T-helper 17 cell (primary cell): ENCODE results near the gene LAMTOR1. TPM values are rescaled to one million over a fixed set of nuclear protein-coding genes. Genes with fewer than 3 reads are reported as not detected.
"Not testable (repeated sequence)": the region's sequence is repeated elsewhere in the genome, so short reads cannot be mapped to it uniquely, and the experiment has no call there.

ENCODE experiments used
- ATAC-seq: fragments of 150-1000 bp; cut with Tn5 transposase; 2 replicates; pipeline ENCODE4 v1.10.0; 2021; ENCODE audit warnings: mild to moderate bottlenecking, moderate library complexity
- DNase-seq, 3 donors: peaks; one replicate each; pipeline versions ENCODE4 v3.0.0 to v3.0.0-alpha.2; 2020 to 2021
- H3K9me3 ChIP-seq: one replicate; pipeline ENCODE4 v1.7.0; 2013; ENCODE audit warnings: low read length, mild to moderate bottlenecking; ENCODE audit not compliant: control insufficient read depth, poor library complexity, severe bottlenecking
- H3K27ac Mint-ChIP-seq: one replicate; pipeline ENCODE4 v1.8.0; 2022; ENCODE audit warnings: mild to moderate bottlenecking, moderate library complexity, mixed read lengths
- H3K27me3 Mint-ChIP-seq: one replicate; pipeline ENCODE4 v1.8.0; 2022; ENCODE audit warnings: mixed read lengths
- H3K36me3 Mint-ChIP-seq: one replicate; pipeline ENCODE4 v1.8.0; 2022; ENCODE audit warnings: low read depth, mixed read lengths
- H3K4me1 Mint-ChIP-seq: one replicate; pipeline ENCODE4 v1.8.0; 2022; ENCODE audit warnings: mild to moderate bottlenecking, mixed read lengths
- H3K4me3 Mint-ChIP-seq: one replicate; pipeline ENCODE4 v1.8.0; 2022; ENCODE audit warnings: mild to moderate bottlenecking, moderate library complexity, mixed read lengths
- total RNA-seq, 4 donors: library from RNA in 2 of 4; stranded (reverse) in 2 of 4; gene quantifications; one replicate each; pipeline ENCODE4 v1.2.3 and lab custom pipeline; 2022 to 2026

LAMTOR1 gene
- total RNA-seq = 10 to 100 TPM; 43.7 to 74.6 TPM
- total RNA-seq (lab: John Stamatoyannopoulos, UW) = 24.4 to 36.3 reads per million in 2 donors

DNA sequence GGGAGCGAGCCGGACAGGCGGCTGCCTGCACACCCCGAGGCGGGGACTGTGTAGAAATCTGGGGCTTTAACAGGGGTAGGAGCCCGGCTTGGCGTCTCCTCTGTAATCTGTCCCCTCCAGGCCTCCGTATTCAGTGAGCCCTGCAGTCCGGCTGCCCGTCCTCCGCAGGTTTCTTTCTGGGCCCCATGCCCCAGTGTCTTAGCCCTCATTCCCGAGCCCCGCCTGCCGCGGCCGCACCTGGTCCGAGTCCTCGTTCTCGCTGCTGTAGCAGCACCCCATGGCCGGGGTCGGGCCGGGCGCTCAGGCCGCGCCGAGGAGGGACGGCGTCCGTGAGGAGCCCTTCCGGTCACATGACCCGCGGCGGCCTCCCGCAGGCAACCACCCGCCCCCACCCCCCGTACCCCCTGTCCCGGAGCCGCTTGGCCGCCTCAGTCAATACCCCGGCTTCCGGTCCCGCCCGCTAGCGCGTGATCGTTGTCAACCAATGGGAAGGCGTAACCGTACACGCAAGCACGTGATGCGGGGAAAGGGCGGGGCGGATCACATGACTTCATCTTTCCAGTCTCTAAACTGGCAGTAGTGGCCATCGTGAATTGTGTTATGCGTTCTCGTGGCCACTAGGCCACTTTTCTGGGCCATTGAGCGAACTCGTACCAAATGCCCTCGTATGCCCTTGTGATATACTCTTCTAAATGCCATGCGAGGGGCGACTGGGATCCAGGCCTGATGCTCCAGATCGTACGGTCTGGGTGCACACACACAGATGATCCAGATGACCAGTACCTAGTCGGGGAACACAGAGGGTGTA is at the start of gene LAMTOR1:
LAMTOR1 (minus strand) TSS at position 352 of the 808 bp plus-strand sequence; CDS start at position 279, 73 bp downstream.
- Mint-ChIP-seq H3K4me3 (peak within 1 kb of the TSS; percentile 93), H3K27ac (peak within 1 kb of the TSS; percentile 94), H3K36me3 (peaks cover 4% of the 10 kb centered on the region), H3K4me1 (peaks cover 35% of the 10 kb centered on the region), H3K27me3 (no peaks in the 10 kb centered on the region)
- DNase-seq = peak; percentile 88 to 92 (median 91)
- H3K9me3 ChIP-seq = no peaks in the 10 kb centered on the region
- ATAC-seq = peak; percentile 98

- H3K4me1 Mint-ChIP-seq = no peaks in the 10 kb centered on the region
- no peak overlapping the region for H3K27ac Mint-ChIP-seq
- no peaks in the 10 kb centered on the region for H3K36me3 Mint-ChIP-seq
- no peak for ATAC-seq
- no peak for DNase-seq
- no peak overlapping the region for H3K4me3 Mint-ChIP-seq
- H3K27me3 Mint-ChIP-seq = peaks cover 26% of the 10 kb centered on the region
- H3K9me3 ChIP-seq = no peaks in the 10 kb centered on the region
These were observed 47.8 kb upstream of the LAMTOR1 start for GRCh38 chr11:72150882-72151281.

GRCh38 chr11:72146625-72147024 is 43.5 kb upstream of the LAMTOR1 start:
- no peak for DNase-seq
- Mint-ChIP-seq H3K36me3 (no peaks in the 10 kb centered on the region), H3K4me1 (peaks cover 4% of the 10 kb centered on the region), H3K4me3 (no peak overlapping the region), H3K27me3 (peaks cover 10% of the 10 kb centered on the region), H3K27ac (no peak overlapping the region)
- ATAC-seq = no peak
- peaks cover 3% of the 10 kb centered on the region for H3K9me3 ChIP-seq

DNA sequence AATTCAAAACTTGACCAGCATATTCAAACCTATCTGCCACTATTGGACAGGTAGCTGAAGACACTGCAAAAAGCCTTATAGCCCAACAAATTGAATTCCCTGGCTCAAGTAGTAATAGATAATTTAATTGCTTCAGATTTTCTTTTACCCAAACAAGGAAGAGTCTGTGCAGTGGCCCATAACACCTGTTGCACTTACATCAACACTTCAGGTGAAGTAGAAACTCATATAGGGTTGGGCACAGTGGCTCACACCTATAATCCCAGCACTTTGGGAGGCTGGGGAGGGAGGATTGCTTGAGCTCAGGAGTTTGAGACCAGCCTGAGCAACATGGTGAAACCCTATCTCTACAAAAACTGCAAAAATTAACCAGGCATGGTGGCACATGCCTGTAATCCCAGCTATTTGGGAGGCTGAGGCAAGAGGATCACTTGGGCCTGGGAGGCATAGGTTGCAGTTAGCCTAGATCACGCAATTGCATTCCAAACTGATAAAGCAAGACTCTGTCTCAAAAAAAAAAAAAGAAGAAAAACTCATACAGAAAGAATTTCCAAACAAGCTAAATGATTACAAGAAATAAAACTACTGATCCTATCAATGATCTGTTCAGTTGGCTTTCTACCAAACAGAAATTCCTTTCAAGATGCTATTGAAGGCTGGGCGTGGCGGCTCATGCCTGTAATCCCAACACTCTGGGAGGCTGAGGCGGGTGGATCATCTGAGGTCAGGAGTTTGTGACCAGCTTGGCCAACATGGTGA is 41.9 kb upstream of the LAMTOR1 start:
- Mint-ChIP-seq H3K27ac (no peak overlapping the region), H3K27me3 (peaks cover 18% of the 10 kb centered on the region), H3K4me1 (peaks cover 7% of the 10 kb centered on the region), H3K36me3 (no peaks in the 10 kb centered on the region), H3K4me3 (no peak overlapping the region)
- peaks cover 3% of the 10 kb centered on the region for H3K9me3 ChIP-seq
- ATAC-seq = no peak
- no peak for DNase-seq

DNA sequence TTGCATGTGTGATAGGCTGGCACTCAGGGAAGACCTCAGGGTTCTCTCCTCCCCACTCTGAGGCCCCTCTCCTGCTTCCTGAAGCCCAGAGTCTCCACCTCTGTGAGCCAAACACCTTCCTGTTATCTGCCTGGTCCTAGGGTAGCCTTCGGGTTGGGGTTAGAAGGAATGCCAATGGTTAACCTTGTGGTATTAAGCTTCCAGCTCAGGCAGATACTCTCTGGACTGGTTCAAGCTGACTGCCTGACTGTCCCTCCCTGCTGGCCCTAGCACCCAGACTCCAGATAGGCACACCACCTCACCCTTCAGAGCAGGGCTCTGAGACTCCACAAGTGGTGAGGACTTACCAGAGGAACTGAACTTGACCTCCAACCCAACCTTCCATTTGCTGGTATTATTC is 39.4 kb upstream of the LAMTOR1 start:
- H3K27me3 Mint-ChIP-seq = peaks cover 22% of the 10 kb centered on the region
- not testable (repeated sequence) for H3K9me3 ChIP-seq, H3K4me1 Mint-ChIP-seq, ATAC-seq, DNase-seq, H3K27ac Mint-ChIP-seq, H3K36me3 Mint-ChIP-seq, H3K4me3 Mint-ChIP-seq

DNA sequence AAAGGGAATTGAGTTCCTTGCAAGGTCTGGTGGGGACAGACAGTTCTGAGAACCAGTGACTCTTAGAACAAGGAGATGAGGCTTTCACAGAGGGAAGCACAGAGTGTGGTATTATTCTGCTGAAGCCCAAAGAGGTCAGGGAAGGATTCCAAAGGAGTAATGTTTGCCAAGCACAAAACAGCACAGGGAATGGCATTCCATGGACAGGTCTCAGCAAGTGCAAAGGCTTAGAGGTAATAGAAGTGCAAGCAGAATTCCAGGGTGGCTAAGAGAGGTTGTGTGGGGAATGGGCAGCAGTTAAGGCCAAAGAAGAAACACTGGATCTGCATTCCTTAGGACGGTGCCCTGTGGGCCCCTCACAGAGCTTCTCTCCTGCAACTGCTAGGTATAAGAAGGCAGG is 39.0 kb upstream of the LAMTOR1 start:
- H3K4me3 Mint-ChIP-seq, H3K9me3 ChIP-seq, H3K4me1 Mint-ChIP-seq, H3K27ac Mint-ChIP-seq, DNase-seq, H3K36me3 Mint-ChIP-seq, ATAC-seq: not testable (repeated sequence)
- peaks cover 22% of the 10 kb centered on the region for H3K27me3 Mint-ChIP-seq

- DNase-seq = no peak
- H3K9me3 ChIP-seq = peaks cover 3% of the 10 kb centered on the region
- peak; percentile 37 for ATAC-seq
- H3K27ac Mint-ChIP-seq = peak overlapping the region; percentile 3
- peaks cover 22% of the 10 kb centered on the region for H3K27me3 Mint-ChIP-seq
- peaks cover 9% of the 10 kb centered on the region for H3K4me1 Mint-ChIP-seq
- H3K36me3 Mint-ChIP-seq = no peaks in the 10 kb centered on the region
- no peak overlapping the region for H3K4me3 Mint-ChIP-seq
These were observed 38.0 kb upstream of the LAMTOR1 start for GRCh38 chr11:72141066-72141465.

GRCh38 chr11:72140661-72141060 is 37.6 kb upstream of the LAMTOR1 start:
- H3K27ac Mint-ChIP-seq = no peak overlapping the region
- no peak for DNase-seq
- H3K4me3 Mint-ChIP-seq = no peak overlapping the region
- peaks cover 22% of the 10 kb centered on the region for H3K27me3 Mint-ChIP-seq
- ATAC-seq = no peak
- peaks cover 3% of the 10 kb centered on the region for H3K9me3 ChIP-seq
- H3K36me3 Mint-ChIP-seq = no peaks in the 10 kb centered on the region
- H3K4me1 Mint-ChIP-seq = peaks cover 9% of the 10 kb centered on the region

DNA sequence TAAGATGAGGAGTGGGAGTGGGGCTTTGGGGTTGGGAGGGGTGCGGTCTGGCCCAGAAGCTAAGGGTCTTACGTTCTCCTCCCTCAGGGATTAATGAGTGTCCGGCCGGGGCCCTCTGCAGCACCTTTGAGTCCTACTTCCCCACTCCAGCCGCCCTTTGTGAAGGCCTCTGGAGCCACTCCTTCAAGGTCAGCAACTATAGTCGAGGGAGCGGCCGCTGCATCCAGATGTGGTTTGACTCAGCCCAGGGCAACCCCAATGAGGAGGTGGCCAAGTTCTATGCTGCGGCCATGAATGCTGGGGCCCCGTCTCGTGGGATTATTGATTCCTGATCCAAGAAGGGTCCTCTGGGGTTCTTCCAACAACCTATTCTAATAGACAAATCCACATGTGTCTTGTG is 36.4 kb upstream of the LAMTOR1 start:
- Mint-ChIP-seq H3K4me3 (no peak overlapping the region), H3K27ac (no peak overlapping the region), H3K36me3 (no peaks in the 10 kb centered on the region), H3K4me1 (peaks cover 9% of the 10 kb centered on the region), H3K27me3 (peaks cover 22% of the 10 kb centered on the region)
- DNase-seq (no peak), ATAC-seq (no peak)
- no peaks in the 10 kb centered on the region for H3K9me3 ChIP-seq

DNA sequence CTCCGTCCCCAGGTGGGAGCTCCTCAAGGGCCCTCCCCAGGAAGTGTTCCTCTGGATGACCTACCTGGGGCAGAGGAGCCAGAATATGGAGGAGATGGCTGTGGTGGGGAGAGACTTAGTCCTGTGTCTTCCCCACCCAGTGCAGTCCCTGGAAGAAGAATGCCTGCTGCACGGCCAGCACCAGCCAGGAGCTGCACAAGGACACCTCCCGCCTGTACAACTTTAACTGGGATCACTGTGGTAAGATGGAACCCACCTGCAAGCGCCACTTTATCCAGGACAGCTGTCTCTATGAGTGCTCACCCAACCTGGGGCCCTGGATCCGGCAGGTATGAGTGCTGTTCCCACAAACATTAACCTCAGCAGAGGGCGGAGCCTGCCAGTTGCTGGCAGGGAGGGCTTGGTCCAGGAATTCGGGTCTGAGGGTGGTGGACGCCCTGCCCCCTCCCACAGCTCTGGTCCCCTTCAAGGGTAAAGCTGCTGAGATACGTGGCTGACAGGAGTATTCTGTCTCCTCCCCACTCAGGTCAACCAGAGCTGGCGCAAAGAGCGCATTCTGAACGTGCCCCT is 35.8 kb upstream of the LAMTOR1 start:
- peaks cover 20% of the 10 kb centered on the region for H3K27me3 Mint-ChIP-seq
- no peaks in the 10 kb centered on the region for H3K9me3 ChIP-seq
- no peaks in the 10 kb centered on the region for H3K36me3 Mint-ChIP-seq
- no peak overlapping the region for H3K27ac Mint-ChIP-seq
- H3K4me1 Mint-ChIP-seq = peaks cover 8% of the 10 kb centered on the region
- DNase-seq (no peak), ATAC-seq (no peak)
- H3K4me3 Mint-ChIP-seq = no peak overlapping the region

DNA sequence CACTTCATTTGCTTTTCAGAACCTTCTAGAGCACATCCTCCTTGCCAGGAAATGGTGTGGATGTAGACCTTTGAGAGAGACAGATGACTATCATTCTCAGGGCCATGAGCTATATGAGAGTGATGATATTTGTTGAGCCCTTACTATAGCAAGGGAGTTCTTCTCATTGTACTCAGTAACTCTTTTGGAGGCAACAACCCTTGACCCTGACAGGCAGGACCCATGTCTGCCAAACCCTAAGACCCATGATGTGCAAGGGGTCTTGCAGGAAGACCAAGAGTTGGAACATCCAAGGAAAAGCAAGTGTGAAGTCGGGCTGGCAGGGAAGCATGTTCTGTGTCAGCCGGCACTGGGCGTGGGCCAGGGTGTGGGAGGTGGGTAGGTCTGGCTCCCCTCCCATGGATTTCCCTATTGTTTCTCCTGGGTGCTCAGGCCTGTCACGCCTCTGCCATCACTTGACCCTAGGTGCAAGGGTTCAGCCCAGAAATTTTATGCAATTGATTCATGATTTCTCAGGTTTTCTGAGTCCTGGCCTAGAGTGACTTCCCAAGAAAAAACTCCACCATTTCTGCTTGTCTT is 33.7 kb upstream of the LAMTOR1 start:
- no peak overlapping the region for H3K27ac Mint-ChIP-seq
- no peaks in the 10 kb centered on the region for H3K36me3 Mint-ChIP-seq
- peaks cover 5% of the 10 kb centered on the region for H3K4me1 Mint-ChIP-seq
- H3K9me3 ChIP-seq = no peaks in the 10 kb centered on the region
- ATAC-seq (no peak), DNase-seq (no peak)
- peaks cover 29% of the 10 kb centered on the region for H3K27me3 Mint-ChIP-seq
- H3K4me3 Mint-ChIP-seq = no peak overlapping the region

DNA sequence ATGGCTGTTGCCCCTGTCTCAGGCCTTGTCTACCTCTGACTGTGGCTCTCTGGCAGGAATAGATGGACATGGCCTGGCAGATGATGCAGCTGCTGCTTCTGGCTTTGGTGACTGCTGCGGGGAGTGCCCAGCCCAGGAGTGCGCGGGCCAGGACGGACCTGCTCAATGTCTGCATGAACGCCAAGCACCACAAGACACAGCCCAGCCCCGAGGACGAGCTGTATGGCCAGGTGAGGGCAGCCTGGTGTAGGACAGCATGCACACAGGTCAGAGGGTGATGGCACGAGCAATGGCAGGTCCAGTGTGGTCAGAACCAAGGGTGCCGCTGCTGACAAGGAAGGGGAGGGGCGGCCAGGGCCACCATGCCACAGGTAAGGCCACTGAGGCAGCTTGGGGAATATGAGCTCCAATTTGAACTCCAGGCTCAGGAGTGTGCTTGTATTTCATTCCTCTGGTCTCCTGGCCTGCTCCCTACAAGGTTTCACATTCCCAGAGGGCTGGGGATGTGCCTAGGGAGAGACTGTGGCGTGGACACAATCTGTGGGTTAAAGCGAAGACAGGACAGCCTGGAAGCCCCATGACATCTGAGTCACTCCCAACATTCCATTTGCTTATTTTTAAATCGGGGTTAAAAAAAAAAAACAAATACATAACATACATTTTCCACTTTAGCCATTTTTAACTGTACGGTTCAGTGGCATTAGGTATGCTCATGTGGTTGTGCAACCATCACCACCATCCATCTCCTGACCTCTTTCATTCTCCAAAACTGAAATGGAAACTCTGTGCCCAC is 33.0 kb upstream of the LAMTOR1 start:
- no peaks in the 10 kb centered on the region for H3K36me3 Mint-ChIP-seq
- no peaks in the 10 kb centered on the region for H3K9me3 ChIP-seq
- ATAC-seq (no peak), DNase-seq (no peak)
- no peak overlapping the region for H3K27ac Mint-ChIP-seq
- H3K27me3 Mint-ChIP-seq = peaks cover 22% of the 10 kb centered on the region
- peaks cover 2% of the 10 kb centered on the region for H3K4me1 Mint-ChIP-seq
- no peak overlapping the region for H3K4me3 Mint-ChIP-seq
